Medulla oblongata (tissue), 1 donor: ENCODE results near the gene IQCF5.
"Not testable (repeated sequence)": the region's sequence is repeated elsewhere in the genome, so short reads cannot be mapped to it uniquely, and the experiment has no call there.

Source experiments
- DNase-seq: peaks from one replicate; pipeline ENCODE4 v3.0.0-alpha.2; 2015; ENCODE audit errors: extremely low spot score

IQCF5 gene

DNA sequence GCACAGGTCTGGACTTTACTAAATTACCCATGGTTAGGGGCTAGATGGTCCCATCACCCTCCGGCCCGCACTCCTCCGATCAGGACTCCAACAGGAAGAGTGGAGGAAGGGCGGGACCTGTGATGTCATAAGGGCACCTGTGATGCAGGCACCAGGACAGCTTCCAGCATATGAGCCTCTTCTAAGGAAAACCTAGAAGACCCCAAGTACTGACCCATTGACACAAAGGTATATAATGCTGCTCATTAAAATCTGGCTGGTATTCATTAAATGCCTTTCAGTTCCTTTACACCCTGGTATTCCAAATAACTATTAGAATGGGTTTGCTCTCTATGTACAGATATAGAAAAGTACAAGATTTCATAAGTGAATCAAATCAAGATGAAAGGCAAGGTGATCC lies at the start of gene IQCF5:
Gene IQCF5, minus strand, starts transcription at position 101 of the 400 bp plus-strand sequence. Its CDS starts 70 bp downstream, at position 31.
- no peak for DNase-seq

DNA sequence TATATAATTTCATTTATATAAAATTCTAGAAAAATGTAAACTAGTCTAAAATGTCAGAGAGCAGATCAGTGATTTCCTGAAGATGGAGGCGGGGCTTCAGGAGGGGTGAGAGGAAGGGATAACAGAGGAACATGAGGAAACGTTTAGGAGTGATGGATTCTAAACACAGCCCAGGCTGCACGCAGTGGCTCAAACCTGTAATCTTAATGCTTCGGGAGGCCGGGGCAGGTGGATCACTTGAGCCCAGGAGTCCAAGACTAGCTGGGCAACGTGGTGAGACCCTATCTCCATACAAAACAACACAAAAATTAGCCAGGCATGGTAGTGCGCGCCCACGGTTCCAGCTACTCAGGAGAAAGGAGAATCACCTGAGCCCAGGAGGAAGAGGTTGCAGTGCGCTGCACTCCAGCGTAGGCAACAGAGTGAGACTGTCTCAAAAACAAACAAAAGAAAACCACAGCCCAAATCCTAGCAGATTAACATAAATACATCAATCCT lies 45.7 kb upstream of the IQCF5 start:
- DNase-seq: no peak

DNA sequence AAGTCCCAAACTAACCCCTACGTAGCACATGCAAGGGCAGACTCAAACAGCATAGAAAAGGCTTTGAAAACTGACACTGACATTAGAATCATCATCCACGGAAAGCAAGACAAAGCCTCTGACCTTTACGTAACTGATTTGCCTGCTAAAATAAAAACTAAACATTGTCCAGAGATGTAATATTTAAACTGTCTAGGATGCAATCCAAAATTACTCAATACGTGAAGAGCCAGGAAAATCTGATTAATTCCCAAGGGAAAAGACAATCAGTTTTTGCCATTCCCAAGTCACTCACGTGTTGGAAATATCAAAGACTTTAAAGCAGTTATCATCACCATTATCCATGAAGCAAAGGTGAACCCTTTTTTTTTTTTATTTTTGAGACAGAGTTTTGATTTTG lies 41.0 kb upstream of the IQCF5 start:
- DNase-seq: no peak

DNA sequence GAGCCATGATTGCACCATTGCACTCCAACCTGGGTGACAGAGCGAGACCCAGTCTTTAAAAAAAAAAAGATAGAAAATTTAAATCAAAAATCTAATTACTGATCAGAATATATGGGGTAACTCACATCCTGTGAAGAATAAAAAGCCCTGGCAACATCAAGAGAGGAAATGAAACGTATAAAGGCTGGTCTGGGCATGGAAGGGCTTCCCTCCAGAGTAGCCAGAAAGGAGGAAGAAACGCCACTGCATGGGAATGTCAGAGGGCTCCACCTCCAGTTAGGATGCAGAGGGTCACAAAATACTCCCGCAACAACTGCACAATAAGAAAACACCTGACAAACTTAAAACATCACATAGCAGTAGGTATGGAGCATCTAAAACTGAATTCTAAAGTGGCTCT lies 32.6 kb upstream of the IQCF5 start:
- no peak for DNase-seq

DNA sequence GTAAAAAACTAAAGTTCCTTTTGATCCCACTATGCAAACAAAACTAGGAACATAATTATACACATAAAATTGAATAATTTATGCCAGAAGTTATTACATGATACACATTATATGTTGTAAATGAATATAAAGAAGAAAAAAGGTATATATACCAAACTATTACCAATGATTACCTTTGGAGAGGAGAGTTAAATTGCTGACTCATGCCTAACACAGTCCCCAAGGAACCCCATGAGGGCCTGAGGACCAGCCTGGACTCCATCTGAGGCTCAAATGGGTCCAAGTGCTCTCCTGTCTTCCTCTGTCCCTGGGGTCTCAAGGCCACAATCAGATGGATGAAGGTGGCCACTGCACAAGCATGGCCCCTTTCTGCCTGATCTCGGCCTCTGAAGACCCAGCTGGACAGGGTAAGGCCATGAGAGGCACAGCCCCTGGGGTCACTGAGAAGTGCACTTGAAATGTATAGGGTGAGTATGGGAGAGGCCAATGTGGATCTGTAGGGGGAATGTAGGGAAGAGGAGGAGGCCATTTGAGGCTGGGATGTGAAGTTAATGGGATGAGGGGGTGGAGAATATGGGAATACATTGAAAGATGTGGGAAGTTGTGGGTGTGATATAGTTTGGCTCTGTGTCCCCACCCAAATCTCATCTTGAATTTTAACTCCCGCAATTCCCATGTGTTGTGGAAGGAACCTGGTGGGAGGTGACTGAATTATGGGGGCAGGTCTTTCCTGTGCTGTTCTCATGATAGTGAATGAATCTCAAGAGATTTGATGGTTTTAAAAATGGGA lies 28.8 kb upstream of the IQCF5 start:
- no peak for DNase-seq

DNA sequence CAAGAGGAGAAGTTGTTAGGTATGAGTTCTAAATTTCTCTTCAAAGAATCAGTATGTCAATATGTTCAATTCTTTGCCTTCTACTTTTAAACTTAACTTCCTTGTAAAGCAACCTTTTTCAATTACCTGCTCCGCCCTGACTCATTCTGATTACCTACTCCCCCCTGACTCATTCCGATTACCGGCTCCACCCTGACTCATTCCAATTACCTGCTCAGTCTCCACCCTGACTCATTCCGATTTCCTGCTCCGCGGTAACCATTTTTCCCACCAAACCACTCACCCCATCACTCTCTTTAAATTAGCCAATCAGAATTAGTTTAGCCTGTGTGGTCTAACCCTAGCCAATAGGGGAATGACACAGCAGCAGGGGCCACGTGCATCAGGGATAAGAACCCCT lies 27.0 kb upstream of the IQCF5 start:
- not testable (repeated sequence) for DNase-seq

DNA sequence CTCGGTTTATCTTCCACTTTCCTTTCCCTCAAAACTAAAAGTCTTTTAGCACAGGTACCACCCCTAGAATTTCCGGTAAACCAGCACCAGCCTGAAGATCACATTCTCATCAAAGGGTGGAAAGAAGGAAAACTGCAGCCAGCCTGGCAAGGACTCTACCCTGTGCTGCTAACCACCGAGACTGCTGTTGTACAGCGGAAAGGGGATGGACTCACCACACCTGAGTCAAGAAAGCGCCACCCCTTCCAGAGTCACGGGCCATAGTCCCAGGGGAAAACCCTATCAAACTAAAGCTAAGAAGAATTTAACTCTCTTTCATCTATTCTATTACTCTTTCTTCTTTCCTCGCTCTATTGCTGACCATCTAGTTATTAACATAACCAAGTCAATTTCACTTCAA lies 24.6 kb upstream of the IQCF5 start:
- DNase-seq: not testable (repeated sequence)

DNA sequence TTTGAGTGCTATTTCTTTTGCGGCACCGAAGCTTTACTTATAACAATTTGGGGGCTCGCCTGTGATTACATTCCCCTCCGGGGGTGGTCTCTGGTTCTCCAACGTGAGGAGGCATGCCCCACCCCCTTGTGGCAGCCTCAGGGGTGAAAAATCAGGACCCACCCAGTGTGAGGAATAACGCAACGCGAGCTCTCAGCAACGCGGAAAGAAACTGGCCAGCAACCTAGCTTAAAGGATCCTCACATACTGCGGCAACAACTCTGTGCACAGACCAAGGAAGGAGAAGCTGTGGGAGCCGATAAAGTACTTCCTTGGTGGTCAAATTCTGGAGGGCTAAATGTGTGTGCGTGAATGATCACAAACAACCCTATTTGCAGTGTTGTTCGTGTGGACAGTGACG lies 22.0 kb upstream of the IQCF5 start:
- no peak for DNase-seq

DNA sequence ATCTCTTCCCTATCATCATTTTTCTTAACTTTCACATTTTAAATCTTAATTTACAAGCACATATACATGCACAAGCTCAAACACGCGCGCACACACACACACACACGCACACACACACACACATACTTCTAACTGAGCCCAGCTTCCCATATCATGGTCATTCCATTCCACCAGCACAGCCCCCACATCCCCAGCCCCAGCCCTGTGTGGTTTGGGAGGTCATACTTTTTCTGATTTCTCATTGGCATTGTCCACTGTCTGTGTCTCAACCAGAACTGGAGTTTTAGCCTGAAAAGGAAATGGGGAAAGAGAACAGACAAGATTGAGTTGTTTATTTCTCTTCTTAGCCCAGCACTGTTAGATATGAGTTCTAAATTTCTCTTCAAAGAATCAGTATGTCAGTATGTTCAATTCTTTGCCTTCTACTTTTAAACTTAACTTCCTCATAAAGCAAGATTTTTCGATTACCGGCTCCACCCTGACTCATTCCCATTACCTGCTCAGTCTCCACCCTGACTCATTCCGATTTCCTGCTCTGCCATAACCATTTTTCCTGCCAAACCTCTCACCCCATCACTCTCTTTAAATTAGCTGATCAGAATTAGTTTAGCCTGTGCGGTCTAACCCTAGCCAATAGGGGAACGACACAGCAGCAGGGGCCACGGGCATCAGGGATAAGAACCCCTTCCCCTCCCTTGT lies 21.4 kb upstream of the IQCF5 start:
- no peak for DNase-seq

DNA sequence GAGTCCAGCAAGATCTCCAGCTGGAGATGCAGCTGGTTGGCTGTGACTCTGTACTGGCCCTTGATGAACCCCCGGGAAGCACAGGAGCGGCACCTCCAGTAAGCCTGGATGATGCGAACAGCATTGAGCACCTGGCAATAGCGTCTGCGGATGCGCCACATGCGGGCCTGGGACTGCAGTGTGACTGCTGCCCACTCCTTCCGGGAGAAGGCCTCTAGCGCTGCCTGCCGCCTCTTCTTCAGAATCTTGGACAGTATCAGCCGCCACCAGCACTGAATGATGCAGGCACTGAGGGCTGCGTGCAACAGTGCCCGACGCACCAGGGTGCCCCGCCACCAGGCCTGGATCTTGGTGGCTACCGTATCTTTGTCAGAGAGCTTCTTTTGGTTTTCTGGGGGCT lies 19.5 kb upstream of the IQCF5 start:
- no peak for DNase-seq

DNA sequence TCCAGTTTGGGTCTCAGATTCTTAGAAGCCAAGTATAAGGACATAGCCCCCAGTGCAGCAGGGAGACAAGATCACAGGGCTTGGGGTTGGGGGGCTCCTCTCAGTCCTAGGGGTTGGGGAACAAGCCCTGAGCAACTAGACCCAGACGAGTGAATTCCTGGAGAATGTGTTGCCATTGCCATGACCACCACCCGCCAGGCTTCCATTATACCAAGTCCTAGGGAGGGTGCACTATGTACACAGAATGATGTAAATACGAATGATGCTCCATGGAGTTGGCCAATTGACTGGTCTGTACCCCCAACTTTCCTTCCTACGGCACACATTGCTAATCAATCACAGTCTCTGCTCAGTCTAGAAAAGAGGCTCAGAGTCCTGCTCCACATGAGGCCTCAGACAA lies 19.0 kb upstream of the IQCF5 start:
- DNase-seq: no peak

DNA sequence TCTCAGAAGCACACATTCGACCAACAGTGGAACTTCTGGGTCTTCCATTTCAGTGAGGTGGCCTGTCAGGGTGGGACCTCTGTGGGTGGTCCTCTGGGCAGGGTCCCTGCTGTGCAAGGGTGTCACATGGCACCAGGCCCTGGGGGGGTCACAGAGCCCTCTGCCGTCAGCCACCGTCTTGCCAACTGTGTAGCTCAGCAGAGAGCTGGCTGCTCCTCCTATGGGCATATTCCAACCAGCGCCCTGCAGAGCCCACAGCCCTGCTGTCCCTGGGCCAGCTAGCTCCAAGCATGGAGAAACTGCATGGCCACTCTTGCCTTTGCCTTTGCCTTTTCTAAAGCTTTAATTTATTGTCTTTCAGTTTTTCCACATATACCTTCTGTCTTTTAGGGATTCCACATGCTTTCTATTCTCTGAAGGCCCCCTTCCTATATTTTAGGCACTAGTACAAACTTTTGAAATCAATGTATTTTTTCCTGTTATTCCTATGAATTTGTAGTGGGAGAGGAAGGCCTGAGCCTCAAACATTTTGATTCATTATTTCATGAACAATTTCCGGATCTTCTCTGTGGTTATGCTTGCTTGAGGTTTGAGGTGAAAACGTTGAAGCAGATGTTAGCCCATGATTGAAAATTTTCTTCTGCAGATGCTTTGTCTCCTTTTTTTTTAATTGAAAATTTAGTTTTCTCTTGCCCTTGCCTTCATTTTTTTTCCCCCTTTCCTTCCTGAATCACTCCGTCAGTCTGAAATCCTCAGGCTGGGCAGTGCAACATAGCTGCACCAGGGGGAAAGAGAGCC lies 16.0 kb upstream of the IQCF5 start:
- no peak for DNase-seq

DNA sequence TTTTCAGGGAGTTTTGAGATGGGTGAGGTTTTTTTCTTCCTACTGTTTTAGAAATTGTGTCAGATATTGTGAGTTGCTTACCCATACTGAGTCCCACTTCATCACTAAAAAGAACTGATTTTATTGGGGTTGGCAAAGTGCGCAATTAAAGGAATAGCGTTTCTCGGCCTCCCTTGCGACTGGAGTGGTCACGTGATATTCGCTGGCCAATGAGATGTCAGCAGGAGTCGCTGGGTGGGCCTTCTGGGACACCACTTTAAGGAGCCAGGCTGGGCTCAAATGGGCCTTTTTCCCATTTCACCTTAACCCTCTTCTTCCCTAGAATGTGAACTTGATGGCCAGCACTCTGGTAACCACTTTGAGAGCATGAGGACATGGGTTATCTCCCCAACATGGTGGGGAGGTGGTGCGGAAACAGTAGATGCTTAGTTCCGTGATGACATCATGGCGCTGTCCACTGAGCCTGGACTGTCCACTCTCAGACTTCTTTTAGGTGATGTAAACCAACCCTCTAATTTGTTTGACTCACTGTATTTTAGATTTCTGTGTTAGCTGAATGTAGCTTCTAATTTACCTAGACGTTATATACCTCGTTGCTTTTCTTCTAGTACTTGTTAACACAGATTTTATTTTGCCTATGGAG lies 13.2 kb upstream of the IQCF5 start:
- DNase-seq: no peak

DNA sequence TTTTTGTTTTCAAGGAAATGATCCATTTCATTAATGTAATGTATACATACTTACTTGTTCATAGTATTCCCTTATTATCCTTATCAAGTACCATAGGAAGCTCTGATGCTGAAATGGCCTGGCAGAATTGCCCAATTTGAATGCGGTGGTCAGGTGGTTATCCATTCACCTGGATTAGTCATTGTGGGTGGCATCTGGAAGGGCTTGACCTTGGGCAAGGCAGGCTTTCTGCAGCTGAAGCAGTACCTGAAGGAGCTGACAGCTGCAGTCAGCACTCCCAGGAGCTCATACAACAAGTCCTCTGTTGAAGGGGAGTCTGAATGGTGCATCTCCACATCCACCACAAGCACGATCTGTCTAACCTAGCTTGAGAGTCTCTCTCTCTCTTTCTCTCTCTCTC lies 12.2 kb upstream of the IQCF5 start:
- no peak for DNase-seq

DNA sequence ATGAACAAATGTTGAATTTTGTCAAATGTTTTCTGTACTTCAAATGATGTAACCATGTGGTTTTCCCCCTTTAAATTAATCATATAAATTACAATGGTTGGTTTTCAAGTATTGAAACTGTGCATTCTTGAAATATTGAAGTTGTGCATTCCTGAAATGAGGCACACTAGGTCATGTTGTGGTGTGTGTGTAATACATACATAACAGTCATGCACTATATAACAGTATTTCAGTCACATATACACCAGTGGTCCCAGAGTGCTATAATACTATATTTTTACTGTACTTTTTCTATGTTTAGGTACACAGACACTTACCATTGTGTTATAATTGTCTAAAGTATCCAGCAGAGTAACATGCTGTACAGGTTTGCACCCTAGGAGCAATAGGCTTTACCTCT lies 11.0 kb upstream of the IQCF5 start:
- no peak for DNase-seq

DNA sequence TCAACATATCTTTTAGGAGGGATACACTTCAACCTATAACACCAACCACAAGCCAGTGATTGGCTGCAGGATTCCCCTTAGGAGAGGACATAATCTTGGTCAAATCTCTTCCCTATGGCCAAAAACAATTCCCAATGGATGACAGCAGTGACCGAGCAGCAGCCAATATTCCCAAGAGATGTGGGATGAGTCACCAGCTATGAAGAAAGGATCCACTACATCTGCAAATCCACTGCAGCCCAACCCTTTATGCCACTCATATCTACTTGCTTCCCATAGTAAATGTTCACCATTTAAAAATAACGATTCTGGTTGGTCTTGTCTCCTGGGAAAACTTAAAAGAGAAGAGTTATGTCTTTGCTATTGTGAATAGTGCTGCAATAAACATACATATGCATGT lies 4.5 kb upstream of the IQCF5 start:
- DNase-seq: no peak

DNA sequence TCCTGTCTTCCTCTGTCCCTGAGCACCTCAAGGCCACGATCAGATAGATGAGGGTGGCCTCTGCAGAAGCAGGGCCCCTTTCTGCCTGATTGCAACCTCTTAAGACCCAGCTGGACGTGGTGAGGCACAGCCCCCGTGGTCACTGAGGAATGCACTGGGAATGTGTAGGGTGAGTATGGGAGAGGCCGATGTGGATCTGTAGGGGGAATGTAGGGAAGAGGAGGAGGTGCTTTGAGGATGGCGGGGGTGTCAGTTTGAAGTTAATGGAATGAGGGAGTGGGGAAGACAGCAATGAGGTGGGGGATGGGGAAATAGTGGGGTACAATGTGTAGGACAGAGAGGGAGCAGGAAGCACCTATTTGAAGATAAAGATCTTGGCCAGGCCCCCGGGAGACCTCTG lies 785 bp upstream of the IQCF5 start:
- no peak for DNase-seq

DNA sequence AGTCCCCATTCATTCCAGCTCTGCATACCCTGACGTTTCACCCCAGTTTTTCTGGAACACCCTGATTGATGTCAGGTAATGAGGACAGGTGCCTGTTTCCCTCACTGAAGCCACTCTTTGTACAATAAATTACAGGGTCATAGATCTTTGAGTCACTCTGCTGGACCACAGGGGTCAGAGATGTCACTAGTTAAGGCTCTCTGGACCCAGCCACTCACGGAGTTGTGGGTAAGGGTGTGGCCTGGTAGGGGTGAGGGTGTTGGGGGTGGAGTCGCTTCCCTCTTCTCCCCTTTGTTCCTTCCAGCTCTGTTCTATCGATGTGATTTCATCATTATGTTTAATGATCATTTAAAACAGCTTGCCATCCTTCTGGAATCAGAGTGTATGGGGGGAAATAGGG lies 512 bp downstream of the IQCF5 start:
- DNase-seq: no peak

DNA sequence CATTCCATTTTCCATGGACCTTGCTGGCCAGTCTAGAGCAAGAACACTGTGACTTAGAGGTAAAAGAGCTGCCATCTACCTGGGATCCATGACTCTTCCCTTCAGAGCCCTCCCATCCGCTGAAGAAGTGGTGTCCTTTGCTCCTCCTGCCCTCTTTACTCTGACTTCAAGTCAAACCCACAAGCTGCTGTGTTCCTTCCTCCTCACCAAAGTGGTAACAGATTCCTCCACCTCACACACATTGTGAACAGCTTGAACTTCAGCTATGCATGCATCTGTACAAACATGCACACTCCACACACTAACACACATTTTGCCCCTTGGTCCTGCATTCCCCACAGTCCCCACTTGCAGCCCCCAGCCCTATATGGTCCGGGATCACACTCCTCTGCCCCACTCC lies 990 bp downstream of the IQCF5 start:
- no peak for DNase-seq

DNA sequence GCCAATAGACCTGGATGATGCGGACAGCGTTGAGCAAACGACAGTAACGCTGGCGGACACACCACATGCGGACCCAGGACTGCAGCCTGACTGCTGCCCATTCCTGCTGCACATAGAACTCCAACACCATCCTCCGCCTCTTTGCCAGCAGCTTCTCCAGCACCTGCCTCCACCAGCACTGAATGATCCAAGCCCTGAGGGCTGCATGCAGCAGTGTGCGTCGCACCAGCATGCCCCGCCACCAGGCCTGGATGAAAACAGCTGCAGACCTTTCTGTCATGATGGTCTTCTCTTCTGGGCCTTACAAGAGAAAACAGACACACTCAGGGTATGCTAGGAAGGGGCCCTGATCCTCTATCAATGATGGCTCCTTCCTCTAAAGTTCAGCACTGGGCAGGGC lies 1.5 kb downstream of the IQCF5 start:
- DNase-seq: no peak

DNA sequence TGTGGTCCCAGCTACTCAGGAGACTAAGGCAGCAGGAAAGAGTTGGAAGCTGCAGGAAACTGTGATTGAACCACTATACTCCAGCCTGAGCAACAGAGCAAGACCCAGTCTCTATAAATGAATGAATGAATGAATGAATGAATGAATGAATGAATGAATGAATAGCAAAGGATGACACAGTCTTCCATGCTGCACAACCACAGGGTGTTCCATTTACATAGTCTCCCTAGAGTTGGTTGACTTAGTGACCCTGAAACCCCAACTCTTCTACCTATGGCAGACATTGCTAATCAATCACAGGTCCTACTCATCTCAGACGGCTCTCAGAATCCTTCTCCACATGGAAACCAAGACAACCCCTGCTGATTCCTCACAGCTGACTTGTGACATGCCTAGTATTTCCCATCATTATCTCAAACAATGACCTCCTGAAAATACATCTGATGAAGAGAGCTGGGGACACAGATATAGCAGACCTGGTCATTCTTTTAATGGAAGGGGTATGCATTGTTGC lies 2.1 kb downstream of the IQCF5 start:
- no peak for DNase-seq

DNA sequence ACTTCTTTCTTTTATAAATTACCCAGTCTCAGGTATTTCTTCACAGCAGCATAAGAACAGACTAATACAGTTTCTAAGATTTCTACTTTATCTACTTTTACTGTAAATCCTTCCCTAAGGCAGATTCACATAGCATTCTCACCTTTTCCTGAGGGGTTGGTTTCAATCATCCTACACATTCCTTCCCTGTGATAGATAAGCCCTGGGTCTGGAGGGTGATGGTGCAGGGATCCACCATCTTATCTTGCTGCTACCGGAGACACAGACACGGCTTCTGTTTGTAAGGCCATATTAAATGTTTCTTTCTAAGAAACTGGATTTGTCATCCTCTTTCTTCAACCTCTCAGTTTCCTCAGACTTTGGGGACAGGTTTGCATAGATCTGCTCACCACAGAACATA lies 6.1 kb downstream of the IQCF5 start:
- DNase-seq: no peak
